Activated CD8-positive, alpha-beta T cell treated with anti-CD3 and anti-CD28 coated beads for 36 hours (primary cell): ENCODE measurements around the gene ASH1L. TPM values are rescaled to one million over a fixed set of nuclear protein-coding genes. Genes with fewer than 3 reads are reported as not detected.

Experiments
- ATAC-seq: fragments of 200-7000 bp; cut with Tn5 transposase; one replicate; pipeline ENCODE4 v1.10.0; 2021; ENCODE audit warnings: mild to moderate bottlenecking, moderate library complexity
- CTCF ChIA-PET: fragments of 350-600 bp; sonication (Branson Sonifier 250); formaldehyde crosslinking; loops from one replicate; lab custom pipeline; 2021; ENCODE audit warnings: antibody characterized with exemption; lab: Charles Lee
- POLR2A ChIA-PET: fragments of 350-600 bp; sonication (Branson Sonifier 250); formaldehyde crosslinking; loops from one replicate; lab custom pipeline; 2021; ENCODE audit warnings: antibody characterized with exemption; lab: Charles Lee
- DNase-seq: peaks from one replicate; pipeline ENCODE4 v3.0.0-alpha.2; 2020
- H3K27ac Mint-ChIP-seq: one replicate; pipeline ENCODE4 v1.8.0; 2021; ENCODE audit warnings: mild to moderate bottlenecking, mixed read lengths
- H3K27me3 Mint-ChIP-seq: one replicate; pipeline ENCODE4 v1.8.0; 2021; ENCODE audit warnings: mixed read lengths
- H3K36me3 Mint-ChIP-seq: one replicate; pipeline ENCODE4 v1.8.0; 2021; ENCODE audit warnings: low read depth, mixed read lengths
- H3K4me1 Mint-ChIP-seq: one replicate; pipeline ENCODE4 v1.8.0; 2021; ENCODE audit warnings: low read depth, mixed read lengths
- H3K4me3 Mint-ChIP-seq: one replicate; pipeline ENCODE4 v1.8.0; 2021; ENCODE audit warnings: mild to moderate bottlenecking, moderate library complexity, mixed read lengths
- H3K9me3 Mint-ChIP-seq: one replicate; pipeline ENCODE4 v1.8.0; 2021; ENCODE audit warnings: mixed read lengths
- CTCF ChIP-seq: fragments of 200-600 bp; IDR thresholded peaks from one replicate; pipeline ENCODE4 v1.8.0; 2022; ENCODE audit warnings: antibody characterized with exemption, mild to moderate bottlenecking
- intact Hi-C: fragments of 100-400 bp; cut with micrococcal nuclease; formaldehyde crosslinking; loops from one replicate; pipeline ENCODE4 v1.10.0; 2022
- total RNA-seq, 2 experiments: library from RNA; stranded (reverse); gene quantifications; one replicate each; pipeline ENCODE4 v1.2.3, GENCODE V29; 2021

Gene ASH1L
- total RNA-seq, 2 experiments from 2014 or later, result 30.3 to 31.6 TPM

GRCh38 chr1:155320661-155321617 is 241.7 kb downstream of the ASH1L start, which contains the start of gene RUSC1:
TSS of gene RUSC1 (plus strand) at chr1:155320894. CDS start at chr1:155321774, 880 bp downstream.
- H3K4me3 Mint-ChIP-seq, result peak within 1 kb of the TSS; percentile 81
- H3K36me3 Mint-ChIP-seq, result peaks cover 39% of the 10 kb centered on the region
- peak; percentile 85 for DNase-seq
- H3K27me3 Mint-ChIP-seq, result no peaks in the 10 kb centered on the region
- peaks cover 40% of the 10 kb centered on the region for H3K4me1 Mint-ChIP-seq
- peak; percentile 35 for ATAC-seq
- POLR2A ChIA-PET, result interaction anchor here (0.6 to 4.8 kb wide), 7 partner anchors 11 to 288 kb away, joined by 3 to 31 read pairs (median 4); partner anchors contain the start of gene FDPS
- CTCF ChIA-PET, result interaction anchor here (0.8 to 6.1 kb wide), 10 partner anchors 11 to 179 kb away, joined by 3 to 170 read pairs (median 4); partner anchors contain the start of gene FDPS
- no peak for TF ChIP-seq CTCF
- H3K27ac Mint-ChIP-seq, result no peak within 1 kb of the TSS
- H3K9me3 Mint-ChIP-seq, result no peaks in the 10 kb centered on the region
- intact Hi-C loops, result loop anchor here (5.0 kb wide), 1 partner anchor 44 kb away; the partner anchor contains the start of gene HCN3

GRCh38 chr1:155320252-155320651 is 242.4 kb downstream of the ASH1L start:
- H3K36me3 Mint-ChIP-seq, result peaks cover 39% of the 10 kb centered on the region
- peak overlapping the region; percentile 0 for H3K4me3 Mint-ChIP-seq
- no peak for TF ChIP-seq CTCF
- ATAC-seq (no peak), DNase-seq (no peak)
- no peaks in the 10 kb centered on the region for H3K27me3 Mint-ChIP-seq
- ChIA-PET CTCF (interaction anchor here (0.8 to 6.1 kb wide), 6 partner anchors 11 to 113 kb away, joined by 3 to 170 read pairs (median 4); partner anchors contain the start of gene FDPS), POLR2A (interaction anchor here (0.7 to 4.8 kb wide), 4 partner anchors 10 to 69 kb away, joined by 3 to 31 read pairs (median 14); partner anchors contain the start of gene FDPS)
- peaks cover 36% of the 10 kb centered on the region for H3K4me1 Mint-ChIP-seq
- intact Hi-C loops, result loop anchor here (5.0 kb wide), 1 partner anchor 43 kb away; the partner anchor contains the start of gene HCN3
- no peak overlapping the region for H3K27ac Mint-ChIP-seq
- H3K9me3 Mint-ChIP-seq, result no peaks in the 10 kb centered on the region

DNA sequence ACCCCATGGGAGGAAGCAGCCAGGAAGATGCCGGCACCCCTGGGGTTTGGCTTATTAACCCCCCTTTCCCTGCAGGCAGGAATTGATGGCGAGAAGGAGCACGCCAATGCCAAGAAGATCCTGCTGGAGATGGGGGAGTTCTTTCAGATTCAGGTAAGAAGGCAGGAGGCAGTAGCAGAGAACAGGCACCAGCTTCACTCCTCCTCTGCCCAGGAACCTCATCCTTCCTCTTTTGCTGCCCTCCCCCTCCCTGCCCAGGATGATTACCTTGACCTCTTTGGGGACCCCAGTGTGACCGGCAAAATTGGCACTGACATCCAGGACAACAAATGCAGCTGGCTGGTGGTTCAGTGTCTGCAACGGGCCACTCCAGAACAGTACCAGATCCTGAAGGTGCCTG is 243.1 kb downstream of the ASH1L start:
- Mint-ChIP-seq H3K9me3 (no peaks in the 10 kb centered on the region), H3K27me3 (no peaks in the 10 kb centered on the region), H3K4me3 (no peak overlapping the region), H3K36me3 (peaks cover 45% of the 10 kb centered on the region), H3K27ac (no peak overlapping the region), H3K4me1 (peaks cover 33% of the 10 kb centered on the region)
- ATAC-seq, result no peak
- no peak for TF ChIP-seq CTCF
- ChIA-PET CTCF (interaction anchor here (3.3 to 6.1 kb wide), 2 partner anchors 12 to 70 kb away, joined by 21 to 170 read pairs; partner anchors contain the start of gene FDPS), POLR2A (interaction anchor here (1.0 to 4.8 kb wide), 3 partner anchors 47 to 69 kb away, joined by 3 to 24 read pairs (median 3); partner anchors contain the start of gene CLK2)
- intact Hi-C loops, result no loop called here
- no peak for DNase-seq

- ATAC-seq, result no peak
- TF ChIP-seq CTCF, result no peak
- Mint-ChIP-seq H3K9me3 (no peaks in the 10 kb centered on the region), H3K4me3 (no peak overlapping the region), H3K27ac (no peak overlapping the region), H3K36me3 (peaks cover 51% of the 10 kb centered on the region), H3K27me3 (no peaks in the 10 kb centered on the region), H3K4me1 (peaks cover 34% of the 10 kb centered on the region)
- CTCF ChIA-PET, result interaction anchor here (0.7 to 1.4 kb wide), 3 partner anchors 67 to 292 kb away, joined by 3 to 4 read pairs (median 3); partner anchors contain the start of gene MSTO1
- POLR2A ChIA-PET, result interaction anchor here (0.7 to 1.2 kb wide), 3 partner anchors 10 to 124 kb away, joined by 3 read pairs; partner anchors contain the start of gene FDPS
- intact Hi-C loops, result no loop called here
- no peak for DNase-seq
These were observed 244.5 kb downstream of the ASH1L start for GRCh38 chr1:155318082-155318481.
